Neural crest cell (in vitro differentiated cells): ENCODE results near the gene FAM83D. TPM values are rescaled to one million over a fixed set of nuclear protein-coding genes. Genes with fewer than 3 reads are reported as not detected.

Source experiments
- DNase-seq: peaks from one replicate; pipeline ENCODE4 v3.0.0; 2021; ENCODE audit warnings: low read depth, mixed read lengths, low spot score
- H3K27ac Mint-ChIP-seq: one replicate; pipeline ENCODE4 v1.8.0; 2021; ENCODE audit warnings: mild to moderate bottlenecking, mixed read lengths; ENCODE audit not compliant: unreplicated experiment
- H3K27me3 Mint-ChIP-seq: 2 replicates; pipeline ENCODE4 v1.8.0; 2021; ENCODE audit warnings: low read depth, mild to moderate bottlenecking, mixed read lengths
- H3K36me3 Mint-ChIP-seq: 2 replicates; pipeline ENCODE4 v1.8.0; 2021; ENCODE audit warnings: low read depth, mild to moderate bottlenecking, mixed read lengths
- H3K4me1 Mint-ChIP-seq: 2 replicates; pipeline ENCODE4 v1.8.0; 2021; ENCODE audit warnings: mixed read lengths
- H3K4me3 Mint-ChIP-seq: one replicate; pipeline ENCODE4 v1.8.0; 2021; ENCODE audit warnings: mild to moderate bottlenecking, mixed read lengths
- H3K9me3 Mint-ChIP-seq: 2 replicates; pipeline ENCODE4 v1.8.0; 2021; ENCODE audit warnings: mixed read lengths
- CTCF ChIP-seq: fragments of 200-600 bp; sonication (generic); conservative IDR thresholded peaks from 2 replicates; pipeline ENCODE4 v1.5.0; 2021; ENCODE audit warnings: antibody characterized with exemption, mild to moderate bottlenecking
- total RNA-seq: library from RNA; stranded (reverse); gene quantifications from 2 replicates; pipeline ENCODE4 v1.2.1, GENCODE V29; 2021

The FAM83D gene
- total RNA-seq, 1 donor from 2014 or later: 37.9 TPM

DNA sequence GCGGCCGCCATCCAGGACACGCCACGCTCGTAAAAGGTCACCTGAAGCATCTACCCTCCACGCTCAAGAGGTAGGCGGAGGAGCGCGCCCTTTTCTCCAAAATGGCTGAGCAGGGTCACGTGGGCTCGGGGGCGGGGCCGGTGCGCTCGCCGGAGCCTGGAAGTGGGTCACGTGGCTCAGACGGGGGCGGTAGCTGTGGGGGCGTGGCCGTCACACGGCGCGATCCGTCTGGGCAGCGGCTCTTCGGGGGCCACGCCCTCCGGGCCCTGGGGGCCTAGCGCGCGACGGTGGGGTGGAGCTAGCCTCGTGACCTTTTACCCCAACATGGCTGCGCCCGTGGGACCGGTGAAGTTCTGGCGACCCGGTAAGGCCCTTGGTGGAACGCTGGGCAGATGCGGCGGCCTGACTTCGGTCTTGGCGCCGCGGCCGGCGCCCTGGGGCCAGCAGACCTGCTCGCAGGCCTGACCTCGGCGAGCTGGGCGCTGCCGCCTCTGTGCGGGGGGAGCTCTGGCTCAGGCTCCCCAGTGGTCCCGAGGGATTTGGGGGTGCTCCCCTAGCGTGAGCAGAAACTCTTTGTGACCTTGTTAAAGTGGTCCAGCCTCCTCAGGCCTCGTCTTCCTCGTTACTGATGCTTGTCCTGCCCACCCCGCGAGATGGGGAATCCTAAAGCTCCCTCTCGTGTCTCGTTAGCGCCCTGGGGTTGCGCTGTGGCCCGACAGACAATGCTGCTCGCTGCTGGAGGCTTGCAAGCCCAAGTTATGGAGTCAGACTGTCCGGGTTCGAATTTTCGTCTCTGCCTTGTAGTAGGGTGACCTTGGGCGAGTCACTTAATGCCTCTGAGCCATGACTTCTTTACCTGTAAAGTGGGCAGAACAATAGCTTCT lies 36.1 kb downstream of the FAM83D start, which contains the start of gene DHX35:
TSS of gene DHX35 (plus strand) at position 301 of the 884 bp plus-strand sequence. CDS start at position 325, 24 bp downstream.
- H3K36me3 Mint-ChIP-seq: peaks cover 5% of the 10 kb centered on the region
- H3K4me1 Mint-ChIP-seq: peaks cover 33% of the 10 kb centered on the region
- H3K9me3 Mint-ChIP-seq: no peaks in the 10 kb centered on the region
- H3K4me3 Mint-ChIP-seq: peak within 1 kb of the TSS; percentile 92
- peak within 1 kb of the TSS; percentile 99 for H3K27ac Mint-ChIP-seq
- H3K27me3 Mint-ChIP-seq: no peaks in the 10 kb centered on the region
- TF ChIP-seq CTCF: peak; percentile 38
- DNase-seq: peak; percentile 95

- Mint-ChIP-seq H3K4me1 (peaks cover 33% of the 10 kb centered on the region), H3K4me3 (peak overlapping the region; percentile 92), H3K9me3 (no peaks in the 10 kb centered on the region), H3K27me3 (no peaks in the 10 kb centered on the region), H3K36me3 (peaks cover 5% of the 10 kb centered on the region), H3K27ac (peak overlapping the region; percentile 92)
- no peak for DNase-seq
- no peak for TF ChIP-seq CTCF
These were observed 36.7 kb downstream of the FAM83D start for GRCh38 chr20:38962928-38963401.

DNA sequence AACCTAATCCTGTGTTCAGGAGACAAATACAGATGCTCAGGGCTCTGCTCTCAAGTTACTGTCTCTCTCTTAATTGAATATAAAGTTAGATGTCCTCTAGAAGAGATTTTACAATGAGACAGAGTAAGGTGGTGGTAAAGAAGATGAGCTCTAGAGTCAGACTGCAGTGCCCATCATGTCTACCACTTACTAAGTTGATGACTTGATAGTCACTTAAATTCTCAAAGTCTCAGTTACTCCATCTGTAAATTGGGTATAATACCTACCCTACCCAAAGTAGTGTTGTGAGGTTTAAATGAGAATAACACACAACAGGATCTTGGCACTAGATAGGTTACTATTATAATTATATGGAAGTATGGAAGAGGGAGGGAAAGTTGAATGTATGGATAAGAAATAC lies 37.5 kb downstream of the FAM83D start:
- TF ChIP-seq CTCF: no peak
- no peaks in the 10 kb centered on the region for H3K9me3 Mint-ChIP-seq
- H3K27ac Mint-ChIP-seq: no peak overlapping the region
- H3K27me3 Mint-ChIP-seq: no peaks in the 10 kb centered on the region
- DNase-seq: no peak
- H3K4me1 Mint-ChIP-seq: peaks cover 33% of the 10 kb centered on the region
- H3K4me3 Mint-ChIP-seq: peak overlapping the region; percentile 65
- H3K36me3 Mint-ChIP-seq: peaks cover 5% of the 10 kb centered on the region

- Mint-ChIP-seq H3K9me3 (no peaks in the 10 kb centered on the region), H3K27me3 (no peaks in the 10 kb centered on the region), H3K27ac (no peak overlapping the region)
These were observed 39.0 kb downstream of the FAM83D start for GRCh38 chr20:38965264-38965663.

DNA sequence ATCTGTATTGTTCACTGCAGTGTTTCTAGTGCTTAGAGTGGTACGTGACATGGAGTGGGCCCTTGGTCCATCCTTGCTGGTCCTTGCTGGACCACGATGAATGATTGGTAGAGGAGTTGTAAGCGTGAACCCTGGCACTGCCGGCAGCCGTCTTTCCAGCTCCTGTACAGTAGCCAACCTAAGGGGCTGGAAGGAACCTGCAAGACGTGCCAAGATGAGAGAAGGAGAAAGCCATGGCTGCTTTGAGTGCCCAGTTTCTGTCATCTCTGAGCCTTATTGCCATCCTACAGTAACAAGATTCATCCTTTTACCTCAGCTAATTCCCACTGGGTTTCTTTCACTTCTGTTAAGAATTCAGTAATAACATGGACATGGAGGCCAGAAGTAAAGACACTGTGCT lies 41.9 kb downstream of the FAM83D start:
- TF ChIP-seq CTCF: no peak
- no peak overlapping the region for H3K4me3 Mint-ChIP-seq
- no peak overlapping the region for H3K27ac Mint-ChIP-seq
- no peaks in the 10 kb centered on the region for H3K9me3 Mint-ChIP-seq
- H3K4me1 Mint-ChIP-seq: peaks cover 24% of the 10 kb centered on the region
- H3K27me3 Mint-ChIP-seq: no peaks in the 10 kb centered on the region
- DNase-seq: no peak
- peaks cover 9% of the 10 kb centered on the region for H3K36me3 Mint-ChIP-seq

More at GRCh38 chr20:38965264-38965663, 39.0 kb downstream of the FAM83D start:
- Mint-ChIP-seq H3K4me1 (peaks cover 33% of the 10 kb centered on the region), H3K4me3 (peak overlapping the region; percentile 36), H3K36me3 (peaks cover 5% of the 10 kb centered on the region)
- TF ChIP-seq CTCF: no peak
- no peak for DNase-seq
